ENCODE data around the gene CSN1S1.

The CSN1S1 gene

GRCh38 chr4:69994782-69995181 is 63.9 kb downstream of the CSN1S1 start:
- DNase-seq (ENCODE audit: low read depth) = no peak

GRCh38 chr4:69995526-69996016 is 64.7 kb downstream of the CSN1S1 start, which contains the start of gene STATH:
Gene STATH, plus strand, starts transcription at chr4:69995966. Its CDS starts 2,472 bp downstream, at chr4:69998438.
- no peak for DNase-seq (ENCODE audit: low read depth)

Measured in stimulated activated CD8-positive, alpha-beta memory T cell treated with anti-CD3 and anti-CD28 coated beads, Interleukin-12 subunit alpha, Interleukin-12 subunit beta, amount 100 ng/mL, for 1 hour (primary cell).